Measurements from ENCODE around the gene TRIM8.
A peak's percentile ranks its signal among the peaks of the same experiment; 100 is the strongest.

Gene TRIM8, protein sequence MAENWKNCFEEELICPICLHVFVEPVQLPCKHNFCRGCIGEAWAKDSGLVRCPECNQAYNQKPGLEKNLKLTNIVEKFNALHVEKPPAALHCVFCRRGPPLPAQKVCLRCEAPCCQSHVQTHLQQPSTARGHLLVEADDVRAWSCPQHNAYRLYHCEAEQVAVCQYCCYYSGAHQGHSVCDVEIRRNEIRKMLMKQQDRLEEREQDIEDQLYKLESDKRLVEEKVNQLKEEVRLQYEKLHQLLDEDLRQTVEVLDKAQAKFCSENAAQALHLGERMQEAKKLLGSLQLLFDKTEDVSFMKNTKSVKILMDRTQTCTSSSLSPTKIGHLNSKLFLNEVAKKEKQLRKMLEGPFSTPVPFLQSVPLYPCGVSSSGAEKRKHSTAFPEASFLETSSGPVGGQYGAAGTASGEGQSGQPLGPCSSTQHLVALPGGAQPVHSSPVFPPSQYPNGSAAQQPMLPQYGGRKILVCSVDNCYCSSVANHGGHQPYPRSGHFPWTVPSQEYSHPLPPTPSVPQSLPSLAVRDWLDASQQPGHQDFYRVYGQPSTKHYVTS

DNA sequence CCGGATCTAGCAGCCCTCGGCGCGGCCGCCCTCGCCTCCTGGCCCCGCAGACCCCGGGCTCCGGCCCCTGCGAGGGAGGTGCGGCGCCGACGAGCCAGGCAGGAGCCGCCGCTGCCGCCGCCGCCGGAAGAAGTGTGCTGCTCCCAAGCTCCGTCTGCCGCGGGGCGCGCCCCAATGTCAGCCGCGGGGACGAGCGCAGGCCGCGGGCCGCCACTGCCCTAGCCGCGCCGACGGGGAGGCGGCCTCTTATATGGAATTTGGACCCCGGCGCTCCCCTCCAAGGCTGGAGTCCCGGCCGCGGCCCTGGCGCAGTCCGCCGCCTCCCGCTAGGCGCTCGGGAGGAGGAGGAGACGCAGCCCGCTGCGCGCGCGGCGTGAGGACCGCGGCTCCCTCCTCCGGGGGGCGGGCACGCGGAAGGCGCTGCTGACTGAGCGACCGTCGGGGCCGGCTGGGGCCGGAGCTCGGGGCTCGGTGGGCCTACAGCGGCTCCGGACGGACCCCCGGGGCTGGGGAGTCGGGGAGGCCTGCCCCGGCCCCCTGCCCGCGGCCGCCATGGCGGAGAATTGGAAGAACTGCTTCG, at the start of gene TRIM8:
Gene TRIM8 (plus strand): TSS at position 414 of the 580 bp plus-strand sequence. CDS start 139 bp downstream, at position 553.
- DNase-seq = peak; percentile 45 to 47

DNA sequence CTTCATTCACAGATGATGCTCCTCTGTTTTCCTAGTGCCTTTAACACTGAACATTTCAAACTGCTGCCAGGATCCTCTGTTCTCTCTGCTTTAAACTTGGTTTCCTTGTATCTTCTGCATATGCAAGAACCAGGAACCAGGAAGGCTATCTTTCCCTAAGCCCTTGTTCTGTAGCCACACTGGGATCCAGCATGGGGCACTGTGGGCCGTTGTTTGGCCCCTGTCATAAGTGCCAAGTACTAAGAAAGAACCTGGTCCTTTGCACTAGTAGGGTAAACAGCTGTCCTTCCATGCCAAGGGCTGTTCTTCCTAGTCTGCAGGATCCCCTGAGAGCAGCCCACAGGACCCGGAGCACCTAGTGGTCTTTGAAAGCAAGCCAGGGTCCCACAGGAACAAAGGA, 49.0 kb upstream of the TRIM8 start:
- DNase-seq = no peak

DNA sequence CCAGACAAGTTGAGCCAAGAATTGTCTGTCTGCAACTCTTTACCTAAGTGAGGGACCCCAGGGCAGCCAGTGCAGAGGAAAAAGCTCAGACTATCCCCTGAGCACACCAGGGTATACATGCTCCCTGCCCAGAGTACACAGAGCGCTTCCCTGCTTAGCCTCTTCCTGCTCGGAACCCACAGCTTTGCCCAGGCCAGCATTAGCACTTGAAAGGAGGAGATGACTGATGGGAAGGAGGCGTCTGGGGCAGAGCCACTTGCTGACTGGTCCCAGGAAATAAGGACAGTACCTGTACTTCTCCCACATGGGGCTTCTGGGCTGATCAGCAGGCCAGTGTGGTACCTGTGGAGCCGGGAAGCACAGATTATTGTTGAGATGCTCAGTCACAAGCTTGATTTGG, 48.4 kb upstream of the TRIM8 start:
- DNase-seq = no peak

DNA sequence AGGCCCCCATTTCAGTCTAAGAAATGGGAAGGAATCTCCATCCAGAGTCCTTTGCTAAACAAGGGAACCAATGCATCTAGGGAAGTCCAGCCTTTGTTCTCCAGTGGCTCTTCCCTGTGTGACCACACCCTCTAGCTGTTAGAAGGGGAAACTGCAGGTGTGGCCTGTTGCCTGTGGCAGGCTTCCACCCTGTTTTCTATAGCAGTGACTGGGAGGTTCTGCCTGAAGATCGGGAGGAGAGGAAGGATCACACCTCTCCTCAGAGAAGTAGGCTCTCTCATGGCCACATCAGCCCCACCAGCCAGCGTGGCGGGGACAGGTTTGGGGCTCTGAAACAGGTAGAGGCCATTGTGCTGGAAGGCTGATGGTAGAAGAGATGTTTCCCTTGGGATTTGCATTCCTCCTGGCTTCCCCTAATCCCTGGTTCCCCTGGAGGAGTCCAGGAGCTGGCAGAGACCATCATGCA, 47.7 kb upstream of the TRIM8 start:
- DNase-seq = no peak

DNA sequence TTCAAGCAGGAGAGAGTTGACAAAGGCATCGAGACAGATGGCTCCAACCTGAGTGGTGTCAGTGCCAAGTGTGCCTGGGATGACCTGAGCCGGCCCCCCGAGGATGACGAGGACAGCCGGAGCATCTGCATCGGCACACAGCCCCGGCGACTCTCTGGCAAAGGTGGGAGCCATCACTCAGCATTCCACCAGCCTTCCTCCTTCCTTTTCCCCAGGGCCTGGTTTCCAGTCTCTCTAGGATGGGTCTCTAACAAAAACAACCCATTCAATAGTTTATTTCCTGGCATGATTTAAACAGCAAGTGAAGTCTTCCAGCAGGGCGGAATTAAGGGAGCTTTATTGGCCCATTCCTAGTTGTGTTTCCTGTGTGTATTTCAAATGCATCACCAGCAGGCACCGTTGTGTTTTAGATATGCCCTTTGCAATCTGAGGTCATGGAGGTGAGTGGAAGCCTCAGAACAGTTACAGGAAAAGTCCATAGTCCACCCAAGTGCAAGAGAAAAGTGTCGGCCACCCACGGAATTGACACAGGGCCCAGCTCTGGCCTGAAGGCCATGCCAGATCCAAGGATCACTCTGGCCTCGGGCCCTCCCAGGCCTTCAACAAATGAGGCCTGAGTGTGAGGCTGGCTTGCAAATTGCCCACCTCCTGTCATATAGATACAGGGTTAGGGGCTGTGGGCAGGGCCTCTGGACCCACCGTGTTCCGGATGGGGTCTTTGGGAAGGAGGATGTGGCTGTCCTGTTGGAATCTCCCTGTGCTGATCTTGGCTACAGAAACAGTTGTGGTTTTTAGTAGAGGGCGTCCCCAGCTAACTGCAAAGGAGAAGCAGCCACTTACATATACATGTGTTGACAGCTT, 46.9 kb upstream of the TRIM8 start:
- DNase-seq = no peak

DNA sequence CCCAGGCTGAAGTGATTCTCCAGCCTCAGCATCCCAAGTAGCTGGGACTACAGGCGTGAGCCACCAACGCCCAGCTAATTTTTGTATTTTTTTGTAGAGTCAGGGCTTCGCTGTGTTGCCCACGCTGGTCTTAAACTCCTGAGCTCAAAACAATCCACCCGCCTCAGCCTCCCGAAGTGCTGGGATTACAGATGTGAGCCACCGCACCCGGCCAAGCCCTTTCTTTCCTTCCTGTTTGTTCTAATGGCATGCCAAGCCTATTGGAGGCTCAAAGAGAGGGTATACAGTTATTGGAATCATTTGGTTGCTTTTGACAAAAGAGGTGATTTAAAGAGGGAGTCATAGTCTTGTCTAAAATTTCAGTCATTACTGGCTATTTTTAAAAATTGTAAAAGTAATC, 46.0 kb upstream of the TRIM8 start:
- no peak for DNase-seq

DNA sequence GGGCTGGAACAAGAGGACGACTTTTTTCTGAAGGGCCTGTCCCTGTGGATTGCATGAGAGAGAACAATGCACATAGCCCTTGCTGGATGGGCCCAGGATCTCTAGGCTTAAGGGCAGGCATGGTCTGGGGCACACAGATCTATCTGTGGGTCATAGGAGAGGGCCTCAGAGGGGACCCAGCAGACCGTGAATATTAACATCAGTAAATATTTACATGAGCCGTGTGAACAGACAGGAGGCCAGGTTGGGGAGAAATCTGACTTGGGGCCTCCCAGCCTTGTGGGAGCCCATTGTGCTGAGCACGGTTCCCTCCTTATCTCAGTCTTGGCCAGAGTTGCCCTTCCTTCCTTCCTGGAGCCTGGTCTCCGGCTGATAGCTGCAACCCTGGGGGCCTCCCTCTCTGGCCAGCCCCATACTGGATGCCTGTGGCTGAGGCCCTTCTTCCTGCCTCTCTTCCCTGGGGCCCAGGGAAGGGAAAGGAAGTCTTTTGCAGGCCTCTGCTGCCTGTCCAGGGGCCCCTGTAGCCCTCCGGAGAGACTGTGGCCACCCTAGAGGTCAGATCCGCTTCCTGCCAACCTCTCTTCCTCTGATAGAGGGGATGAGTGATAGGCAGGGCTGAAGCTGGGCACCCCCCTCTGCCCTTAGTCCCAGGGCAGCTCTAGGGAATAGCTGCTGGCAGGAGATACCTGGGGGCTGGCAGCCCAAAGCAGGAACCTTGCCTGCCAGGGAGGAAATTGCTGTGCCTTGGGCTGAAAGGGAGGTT, 44.5 kb upstream of the TRIM8 start:
- DNase-seq = no peak

DNA sequence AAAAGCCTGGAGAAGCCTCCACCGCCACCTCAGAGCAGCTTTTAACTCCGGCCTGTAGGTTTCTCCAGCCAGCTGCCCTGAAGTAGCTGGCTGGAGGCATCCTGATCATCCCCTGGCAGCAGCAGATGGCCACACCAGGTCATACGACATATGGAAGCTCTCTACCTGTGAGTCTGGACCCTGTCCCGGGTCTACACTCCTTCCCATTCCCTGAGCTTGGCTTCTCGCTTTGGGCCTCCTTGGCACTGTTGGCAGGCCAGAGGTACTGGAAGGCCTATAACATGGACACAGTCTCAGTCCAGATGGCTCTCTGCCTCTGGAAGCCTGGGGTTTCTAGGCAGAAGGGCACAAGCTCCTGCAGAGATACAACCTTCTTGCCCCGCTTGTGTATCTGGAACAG, 43.5 kb upstream of the TRIM8 start:
- DNase-seq = no peak

DNA sequence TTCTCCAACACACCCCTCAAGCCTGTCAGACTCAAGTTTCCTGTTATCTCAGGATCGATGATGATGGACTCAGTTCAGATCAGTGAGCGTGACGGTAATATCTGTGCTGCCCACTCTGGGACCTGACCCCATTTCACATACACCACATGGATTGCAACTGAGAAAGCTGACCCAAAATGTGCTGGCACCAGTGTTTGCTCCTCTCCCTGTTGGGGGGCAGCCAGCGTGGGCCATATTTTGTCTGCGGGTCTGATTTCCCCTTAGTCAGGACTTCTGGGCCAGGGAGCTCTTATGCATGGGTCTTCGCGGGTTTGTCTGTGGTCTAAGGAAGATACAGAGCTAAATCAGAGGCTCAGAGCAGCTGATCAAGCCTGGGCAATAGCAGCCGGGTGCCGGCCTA, 42.6 kb upstream of the TRIM8 start:
- no peak for DNase-seq

DNA sequence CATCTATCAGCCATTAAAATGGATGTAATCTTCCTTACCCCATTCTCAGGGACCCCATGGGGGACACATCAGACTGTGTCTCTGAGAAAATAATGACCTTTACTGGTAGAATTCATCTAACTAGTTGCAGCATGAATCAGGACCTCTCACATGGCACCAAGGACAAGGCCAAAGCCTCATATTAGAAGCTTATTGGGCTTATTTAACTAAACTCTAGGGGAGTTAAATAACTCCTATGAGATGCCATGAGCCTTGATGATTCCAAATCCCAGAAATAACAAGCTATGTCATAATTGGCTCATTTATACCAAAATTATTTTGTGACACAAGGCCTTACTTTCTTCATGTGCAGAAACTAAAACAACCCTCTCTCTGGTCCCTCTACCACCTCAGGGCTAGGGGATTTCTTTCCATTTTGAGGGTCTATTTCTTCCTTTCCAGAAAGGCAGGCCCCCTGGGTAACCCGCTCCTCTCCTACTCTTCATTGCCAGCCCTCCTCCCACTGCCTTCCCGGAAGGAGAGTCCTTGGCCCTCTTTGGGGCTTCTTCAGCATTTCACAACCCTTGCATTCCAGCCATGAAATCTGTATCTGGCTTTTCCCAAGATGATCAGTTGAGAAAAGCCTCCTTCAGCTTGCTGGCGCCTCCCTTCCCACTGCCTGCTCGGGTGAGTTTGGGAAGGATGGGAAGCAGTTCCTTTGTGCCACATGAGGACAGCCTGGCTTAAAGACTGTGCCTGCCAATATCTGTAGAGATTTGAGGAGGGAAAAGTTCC, 41.8 kb upstream of the TRIM8 start:
- DNase-seq = no peak

DNA sequence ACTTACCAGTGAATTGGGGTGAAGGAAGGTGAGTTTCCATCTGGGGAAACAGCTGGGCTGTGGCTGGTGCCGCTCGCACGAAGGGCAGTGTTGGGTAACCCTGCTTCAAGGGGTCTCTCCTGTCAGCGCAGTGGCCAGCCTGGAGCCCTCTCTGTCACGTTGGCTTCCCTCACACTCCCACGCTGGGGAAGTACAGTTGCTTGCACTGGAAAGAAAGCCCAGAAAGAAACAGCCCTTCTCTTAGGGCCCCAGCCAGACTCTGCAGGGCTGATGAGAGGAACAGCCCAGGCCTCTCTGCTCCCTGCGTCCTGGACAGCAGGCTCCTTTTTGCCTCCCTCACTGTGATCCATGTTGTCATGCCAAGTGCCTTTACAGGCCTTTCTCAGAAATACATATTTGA, 40.3 kb upstream of the TRIM8 start:
- no peak for DNase-seq

DNA sequence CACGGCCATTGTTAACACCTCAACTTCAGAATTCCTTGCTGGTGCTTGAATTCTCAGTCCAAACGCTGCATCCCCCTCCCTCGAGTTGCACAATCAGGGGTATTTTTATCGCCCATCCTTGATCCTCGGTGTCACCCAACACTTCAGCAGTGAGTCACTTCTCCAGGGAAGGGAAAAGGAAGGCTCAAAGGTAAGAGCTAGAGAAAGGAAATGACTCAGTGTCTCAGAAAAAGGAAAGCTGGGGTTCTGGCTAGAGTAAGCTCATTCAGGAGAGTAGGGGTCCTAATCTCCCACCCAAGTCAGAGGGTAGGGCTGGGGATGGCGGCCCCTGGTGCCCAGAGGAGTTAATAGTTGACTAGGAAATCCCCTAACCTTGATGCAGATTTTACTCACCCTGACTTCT, 39.8 kb upstream of the TRIM8 start:
- DNase-seq = no peak

DNA sequence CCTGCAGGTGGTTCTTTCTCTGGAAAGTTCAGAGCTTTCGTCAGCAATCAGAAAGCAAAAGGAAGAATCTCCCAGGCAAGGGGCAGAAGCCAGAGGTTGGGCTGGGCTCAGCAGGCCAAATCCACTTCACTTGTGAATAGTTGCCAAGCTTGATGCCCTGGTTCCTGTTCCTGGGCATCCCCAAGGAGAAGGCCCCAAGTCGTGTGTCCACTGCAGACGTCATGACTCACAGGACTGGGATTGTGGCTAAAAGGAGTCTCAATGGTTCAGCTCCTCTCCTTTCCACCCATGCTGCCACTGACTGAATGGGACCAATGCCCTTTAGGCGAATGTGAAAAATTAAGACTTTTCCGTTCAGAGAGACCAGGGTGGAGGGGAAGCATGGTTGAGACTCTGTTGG, 38.6 kb upstream of the TRIM8 start:
- no peak for DNase-seq

DNA sequence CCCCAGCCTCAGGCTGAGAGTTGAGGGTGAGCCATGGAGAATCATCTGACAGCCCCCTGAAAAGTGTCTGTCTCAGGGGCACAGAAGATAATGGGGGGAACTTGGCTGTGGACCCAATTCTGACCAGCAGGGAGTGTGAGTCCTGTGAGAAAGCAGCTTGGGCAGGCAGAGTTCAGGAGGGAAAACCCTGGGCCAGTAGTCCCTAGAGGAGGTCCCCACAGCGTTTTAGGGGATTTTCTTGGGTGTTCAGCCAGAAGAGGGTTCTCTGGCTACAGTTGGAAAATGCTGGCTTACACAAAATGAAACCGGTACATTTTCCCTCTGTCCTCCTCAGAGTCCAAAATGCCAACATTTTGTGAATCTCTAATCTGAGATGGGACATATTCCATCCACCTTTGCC, 35.8 kb upstream of the TRIM8 start:
- no peak for DNase-seq

DNA sequence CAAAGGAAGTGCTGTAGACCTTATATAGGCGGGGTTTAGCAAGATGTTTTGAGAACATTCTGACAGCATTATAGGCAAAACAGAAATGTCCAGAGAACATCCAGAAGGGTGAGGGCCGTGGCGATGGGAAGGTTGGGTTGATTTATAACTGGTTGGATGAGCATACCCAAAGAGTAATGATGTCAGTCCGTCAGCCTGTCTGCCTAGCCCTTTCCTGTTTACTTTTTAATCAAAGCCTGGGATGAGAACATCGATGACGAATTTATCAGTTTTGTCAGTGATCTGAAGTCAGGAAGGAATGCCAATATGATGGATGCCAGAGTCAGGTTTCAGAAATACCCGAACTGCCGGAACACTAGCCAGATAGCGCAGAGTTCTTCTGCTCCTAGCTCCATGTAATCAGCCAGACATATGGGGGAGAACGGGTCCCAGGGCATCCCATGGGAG, 33.8 kb upstream of the TRIM8 start:
- DNase-seq = no peak

DNA sequence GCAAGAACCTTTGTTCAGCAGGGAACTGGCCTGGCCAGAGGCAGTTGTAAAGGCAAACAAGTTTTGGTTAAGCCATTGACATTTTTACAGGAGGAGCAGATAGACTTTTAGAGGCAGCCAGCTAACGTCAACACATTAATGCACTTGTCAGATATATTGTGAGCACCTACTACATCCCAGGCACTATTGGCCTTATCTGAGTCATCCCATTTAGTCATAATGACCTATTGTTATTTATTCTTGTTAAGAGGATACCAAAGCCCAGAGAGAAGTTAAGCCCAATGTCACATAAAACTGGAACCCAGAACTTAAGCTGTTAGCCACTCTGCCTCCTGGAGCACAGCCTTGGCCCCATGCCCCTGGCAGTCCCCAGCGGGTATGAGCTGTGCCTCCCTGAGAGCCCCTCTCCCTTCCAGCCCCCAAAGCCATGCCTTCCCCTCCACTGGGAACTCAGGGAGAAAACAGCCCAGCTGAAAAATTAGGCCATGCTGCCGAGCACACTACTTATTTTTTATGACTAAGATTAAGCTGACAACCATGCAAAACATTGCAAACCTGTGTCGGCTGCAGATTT, 32.7 kb upstream of the TRIM8 start:
- no peak for DNase-seq

DNA sequence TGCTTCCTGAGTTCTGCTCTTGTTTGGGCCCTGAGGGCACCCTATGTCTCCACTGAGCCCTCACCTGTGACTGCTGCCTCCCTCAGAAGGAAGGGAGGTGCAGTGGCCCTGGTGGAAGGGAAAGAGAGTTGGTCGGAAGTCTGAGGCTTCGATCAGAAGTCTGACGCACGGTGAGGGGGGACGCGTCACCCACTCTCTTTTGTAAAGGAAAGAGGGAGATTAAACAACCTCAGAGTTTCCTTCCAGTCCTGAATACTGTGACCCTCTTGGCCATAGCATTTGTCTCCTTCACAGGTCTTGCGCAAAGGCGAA, 31.4 kb upstream of the TRIM8 start:
- DNase-seq = peak; percentile 47 to 56

DNA sequence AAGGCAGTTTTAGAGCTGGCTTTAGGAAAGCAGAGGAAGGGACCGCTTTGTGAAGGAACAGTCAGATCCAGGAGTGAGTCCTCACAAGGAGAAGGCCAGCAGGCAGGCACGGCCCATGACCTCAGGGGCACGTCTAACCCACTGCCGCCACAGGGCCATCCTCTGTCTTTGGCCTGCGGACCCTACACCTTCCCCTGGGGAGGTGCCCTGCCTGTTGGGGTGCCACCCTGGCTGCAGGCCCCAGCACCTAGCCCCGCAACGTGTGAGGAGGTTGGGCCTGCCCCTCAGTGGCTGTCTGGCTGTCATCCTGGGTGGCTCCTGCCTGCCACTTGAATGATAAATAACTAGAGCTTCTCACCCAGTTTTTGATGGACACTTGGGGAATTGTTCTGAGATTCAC, 31.0 kb upstream of the TRIM8 start:
- DNase-seq = no peak

DNA sequence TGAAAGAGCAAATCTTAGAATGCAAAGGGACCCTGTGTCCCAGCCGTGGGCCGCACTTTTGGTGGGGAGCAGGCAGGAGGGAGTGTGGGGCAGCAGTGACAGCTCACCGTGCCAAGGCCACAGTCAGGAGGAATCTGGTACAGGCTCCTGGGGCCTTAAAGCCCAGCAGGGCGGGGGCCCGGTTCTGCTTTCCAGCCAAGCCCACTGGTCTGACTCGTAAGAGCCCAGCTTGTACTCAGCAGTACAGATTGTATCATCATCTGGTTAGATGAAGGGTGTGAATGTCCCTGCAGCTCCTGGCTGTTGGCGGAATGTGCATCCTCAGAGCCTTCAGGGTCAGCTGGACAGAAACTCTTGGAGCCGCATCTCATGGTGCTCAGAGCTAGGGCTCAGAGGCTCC, 30.5 kb upstream of the TRIM8 start:
- DNase-seq = no peak

DNA sequence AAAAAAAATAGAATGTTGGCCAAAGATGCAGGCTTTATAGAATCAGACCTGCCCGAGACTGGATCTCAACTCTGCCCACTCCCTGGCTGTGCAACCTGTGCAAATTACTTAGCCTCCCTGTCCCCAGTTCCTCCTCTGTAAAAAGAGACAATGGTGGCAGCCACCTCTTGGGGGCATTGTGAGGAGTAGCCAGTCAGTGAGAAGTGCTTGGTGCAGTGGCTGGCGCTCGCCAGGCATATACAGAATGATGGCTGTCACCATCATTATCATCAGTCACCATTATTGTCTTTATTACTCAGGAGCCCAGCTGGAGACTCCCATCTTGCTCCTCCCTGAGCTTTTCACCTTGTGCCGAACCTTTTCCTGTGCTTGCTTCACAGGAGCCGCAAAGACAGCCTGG, 29.4 kb upstream of the TRIM8 start:
- DNase-seq = no peak

DNA sequence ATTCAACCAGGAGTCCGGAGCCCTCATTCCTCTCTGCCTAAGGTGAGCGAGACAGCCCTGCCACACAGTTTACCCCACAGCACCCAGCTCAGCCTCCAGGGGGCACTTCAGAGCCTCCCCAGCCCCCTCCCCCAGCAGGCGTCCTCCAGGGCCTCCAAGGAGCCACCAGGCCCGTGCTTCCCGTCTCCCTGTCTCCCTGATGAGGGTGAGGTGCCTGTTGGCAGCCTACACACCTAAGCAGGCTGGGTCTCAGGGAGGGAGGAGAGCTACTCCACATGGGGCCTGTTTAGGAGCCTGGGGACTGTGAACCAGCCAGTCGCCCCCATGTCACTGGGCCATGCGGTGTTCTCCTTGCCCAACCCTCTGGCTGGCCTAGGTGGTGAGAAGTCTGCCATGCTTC, 28.9 kb upstream of the TRIM8 start:
- DNase-seq = no peak

All from activated CD4-positive, alpha-beta T cell treated with anti-CD3 and anti-CD28 coated beads, Interleukin-2, amount 50 U/mL, for 4 hours (primary cell).